Measurements from ENCODE around the gene UBC. TPM values are rescaled to one million over a fixed set of nuclear protein-coding genes. Genes with fewer than 3 reads are reported as not detected.
"Not testable (repeated sequence)": the region's sequence is repeated elsewhere in the genome, so short reads cannot be mapped to it uniquely, and the experiment has no call there.

UBC gene
- total RNA-seq, 2 experiments from 2014 or later: 1,036 to 1,066 TPM

DNA sequence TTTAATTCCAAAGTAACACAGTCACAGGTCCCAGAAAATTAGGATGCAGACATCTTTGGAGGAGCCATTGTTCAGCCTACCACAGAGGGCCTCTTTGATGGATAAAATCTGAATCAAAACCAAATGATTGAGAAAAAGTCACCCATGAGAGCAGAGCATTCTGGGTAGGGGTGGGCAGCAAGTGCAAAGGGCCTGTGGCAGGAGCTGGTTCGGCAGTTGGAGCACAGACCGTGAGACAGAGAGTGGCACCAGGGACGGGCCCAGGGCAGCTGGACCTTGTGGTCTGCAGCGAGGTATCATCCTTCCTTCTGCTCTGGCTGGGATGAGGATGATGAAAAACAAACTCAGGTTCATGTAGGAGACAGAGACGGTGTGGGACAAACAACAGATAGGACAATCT is 18.0 kb downstream of the UBC start:
- Mint-ChIP-seq H3K27ac (no peak overlapping the region), H3K4me1 (ENCODE audit: low read depth) (peaks cover 12% of the 10 kb centered on the region), H3K27me3 (ENCODE audit: low read depth) (no peaks in the 10 kb centered on the region), H3K4me3 (no peak overlapping the region), H3K9me3 (no peaks in the 10 kb centered on the region), H3K36me3 (ENCODE audit: low read depth) (no peaks in the 10 kb centered on the region)
- no peak for DNase-seq
- intact Hi-C loops (cut with micrococcal nuclease): no loop called here
- CTCF ChIA-PET: interaction anchor here (1.3 kb wide), 1 partner anchor 10 kb away, joined by 3 read pairs; no protein-coding TSS in a partner anchor

DNA sequence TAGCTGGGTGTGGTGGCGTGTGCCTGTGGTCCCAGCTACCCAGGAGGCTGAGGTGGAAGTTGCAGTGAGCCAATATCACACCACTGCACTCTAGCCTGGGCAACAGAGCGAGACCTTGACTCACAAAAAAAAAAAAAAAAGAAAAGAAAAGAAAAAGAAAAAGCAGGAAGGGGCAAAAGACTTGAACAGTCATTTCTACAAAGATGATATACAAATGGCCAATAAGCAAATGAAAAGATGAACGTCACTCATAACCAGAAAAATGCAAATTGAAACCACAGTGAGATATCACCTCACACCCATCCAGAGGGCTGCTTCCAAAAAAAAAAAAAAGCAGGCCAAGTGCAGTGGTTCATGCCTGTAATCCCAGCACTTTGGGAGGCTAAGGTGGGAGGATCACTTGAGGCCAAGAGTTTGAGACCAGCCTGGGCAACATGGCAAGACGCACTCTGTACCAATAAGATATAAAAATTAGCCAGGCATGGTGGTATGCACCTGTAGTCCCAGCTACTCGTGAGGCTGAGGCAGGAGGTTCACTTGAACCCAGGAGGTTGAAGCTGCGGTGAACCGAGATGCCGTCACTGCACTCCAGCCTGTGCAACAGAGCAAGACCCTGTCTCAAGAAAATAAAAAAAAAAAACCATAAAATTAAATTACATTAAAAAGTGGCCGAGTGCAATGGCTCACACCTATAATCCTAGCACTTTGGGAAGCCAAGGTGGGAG is 20.5 kb downstream of the UBC start:
- Mint-ChIP-seq H3K27me3 (ENCODE audit: low read depth) (no peaks in the 10 kb centered on the region), H3K4me3 (no peak overlapping the region), H3K4me1 (ENCODE audit: low read depth) (peaks cover 11% of the 10 kb centered on the region), H3K9me3 (no peaks in the 10 kb centered on the region), H3K36me3 (ENCODE audit: low read depth) (no peaks in the 10 kb centered on the region), H3K27ac (no peak overlapping the region)
- intact Hi-C loops (cut with micrococcal nuclease): no loop called here
- CTCF ChIA-PET: interaction anchor here (1.7 kb wide), 1 partner anchor 13 kb away, joined by 5 read pairs; no protein-coding TSS in a partner anchor
- no peak for DNase-seq

DNA sequence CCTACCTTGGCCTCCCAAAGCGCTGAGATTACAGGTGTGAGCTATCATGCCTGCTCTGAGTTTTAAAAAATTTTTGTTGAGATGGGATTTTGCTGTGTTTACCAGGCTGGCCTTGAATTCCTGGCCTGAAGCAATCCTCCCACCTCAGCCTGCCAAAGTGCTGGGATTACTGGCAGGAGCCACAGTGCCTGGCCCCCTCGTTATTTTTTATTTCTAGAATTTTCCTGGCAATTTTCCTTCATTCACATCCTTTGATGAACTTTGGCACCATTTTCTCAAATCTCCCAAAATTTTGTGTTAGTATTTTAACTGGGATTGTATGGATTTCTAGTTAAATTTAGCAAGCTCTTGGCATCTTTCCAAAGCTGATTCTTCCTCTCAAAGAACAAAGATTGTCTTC is 26.2 kb downstream of the UBC start:
- intact Hi-C loops (cut with micrococcal nuclease): no loop called here
- H3K4me1 Mint-ChIP-seq (ENCODE audit: low read depth): no peaks in the 10 kb centered on the region
- no peak overlapping the region for H3K4me3 Mint-ChIP-seq
- no peaks in the 10 kb centered on the region for H3K36me3 Mint-ChIP-seq (ENCODE audit: low read depth)
- no peaks in the 10 kb centered on the region for H3K9me3 Mint-ChIP-seq
- no peaks in the 10 kb centered on the region for H3K27me3 Mint-ChIP-seq (ENCODE audit: low read depth)
- no peak for DNase-seq
- H3K27ac Mint-ChIP-seq: no peak overlapping the region
- CTCF ChIA-PET: no interaction called here

DNA sequence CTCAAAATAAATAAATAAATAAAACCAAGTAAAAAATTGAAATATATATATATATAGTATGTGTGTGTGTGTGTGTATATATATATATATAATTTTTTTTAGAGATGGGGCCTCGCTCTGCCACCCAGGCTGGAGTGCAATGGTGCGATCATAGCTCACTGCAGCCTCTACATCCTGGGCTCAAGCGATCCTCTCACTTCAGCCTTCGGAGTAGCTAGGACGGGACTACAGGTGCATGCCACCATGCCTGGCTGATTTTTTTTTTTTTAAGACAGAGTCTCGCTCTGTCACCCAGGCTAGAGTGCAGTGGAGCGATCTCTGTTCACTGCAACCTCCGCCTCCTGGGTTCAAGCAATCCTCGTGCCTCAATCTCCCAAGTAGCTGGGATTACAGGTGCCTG is 26.7 kb downstream of the UBC start:
- CTCF ChIA-PET: interaction anchor here (1.8 kb wide), 1 partner anchor 19 kb away, joined by 6 read pairs; no protein-coding TSS in a partner anchor
- H3K4me3 Mint-ChIP-seq; H3K27me3 Mint-ChIP-seq (ENCODE audit: low read depth); H3K9me3 Mint-ChIP-seq; DNase-seq; H3K4me1 Mint-ChIP-seq (ENCODE audit: low read depth); H3K27ac Mint-ChIP-seq; intact Hi-C loops (cut with micrococcal nuclease); H3K36me3 Mint-ChIP-seq (ENCODE audit: low read depth): not testable (repeated sequence)

DNA sequence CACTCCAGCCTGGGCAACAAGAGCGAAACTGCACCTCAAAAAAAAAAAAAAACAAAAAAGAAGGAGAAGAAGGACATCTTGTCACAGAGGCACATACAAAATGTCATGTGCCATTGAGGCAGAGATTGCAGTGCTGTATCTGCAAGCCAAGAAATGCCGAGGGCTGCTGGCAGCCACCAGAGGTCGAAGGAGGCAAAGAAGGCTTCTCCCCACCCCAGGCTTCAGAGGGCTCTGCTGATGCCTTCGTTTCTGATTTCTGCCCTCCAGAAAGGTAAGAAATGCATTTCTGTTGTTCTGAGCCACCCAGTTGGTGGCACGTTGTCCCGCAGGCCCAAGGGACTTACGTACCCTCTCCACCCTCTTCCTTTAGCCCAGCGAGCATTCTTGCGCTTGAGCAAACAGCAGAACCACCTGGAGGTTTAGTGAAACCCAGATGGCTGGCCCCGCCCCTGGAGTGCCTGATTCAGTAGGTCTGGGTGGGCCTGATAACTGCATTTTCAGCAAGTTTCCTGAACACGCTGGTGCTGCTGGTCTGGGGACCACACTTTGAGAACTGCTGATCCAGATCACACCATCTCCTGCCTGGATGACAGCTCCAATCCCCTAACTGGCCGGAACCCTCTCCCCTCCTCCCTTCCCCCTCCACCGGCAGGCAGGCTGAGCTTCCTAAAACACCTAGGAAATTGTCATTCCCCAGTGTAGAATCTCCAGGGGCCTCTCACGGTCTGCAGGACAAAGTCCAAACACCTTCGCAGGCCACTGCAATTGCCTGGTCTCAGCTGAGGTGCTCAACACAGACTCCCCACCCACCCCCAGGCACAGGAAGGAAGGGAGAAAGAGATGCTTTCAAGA is 29.6 kb downstream of the UBC start:
- no peaks in the 10 kb centered on the region for H3K36me3 Mint-ChIP-seq (ENCODE audit: low read depth)
- H3K9me3 Mint-ChIP-seq: no peaks in the 10 kb centered on the region
- H3K27ac Mint-ChIP-seq: no peak overlapping the region

DNA sequence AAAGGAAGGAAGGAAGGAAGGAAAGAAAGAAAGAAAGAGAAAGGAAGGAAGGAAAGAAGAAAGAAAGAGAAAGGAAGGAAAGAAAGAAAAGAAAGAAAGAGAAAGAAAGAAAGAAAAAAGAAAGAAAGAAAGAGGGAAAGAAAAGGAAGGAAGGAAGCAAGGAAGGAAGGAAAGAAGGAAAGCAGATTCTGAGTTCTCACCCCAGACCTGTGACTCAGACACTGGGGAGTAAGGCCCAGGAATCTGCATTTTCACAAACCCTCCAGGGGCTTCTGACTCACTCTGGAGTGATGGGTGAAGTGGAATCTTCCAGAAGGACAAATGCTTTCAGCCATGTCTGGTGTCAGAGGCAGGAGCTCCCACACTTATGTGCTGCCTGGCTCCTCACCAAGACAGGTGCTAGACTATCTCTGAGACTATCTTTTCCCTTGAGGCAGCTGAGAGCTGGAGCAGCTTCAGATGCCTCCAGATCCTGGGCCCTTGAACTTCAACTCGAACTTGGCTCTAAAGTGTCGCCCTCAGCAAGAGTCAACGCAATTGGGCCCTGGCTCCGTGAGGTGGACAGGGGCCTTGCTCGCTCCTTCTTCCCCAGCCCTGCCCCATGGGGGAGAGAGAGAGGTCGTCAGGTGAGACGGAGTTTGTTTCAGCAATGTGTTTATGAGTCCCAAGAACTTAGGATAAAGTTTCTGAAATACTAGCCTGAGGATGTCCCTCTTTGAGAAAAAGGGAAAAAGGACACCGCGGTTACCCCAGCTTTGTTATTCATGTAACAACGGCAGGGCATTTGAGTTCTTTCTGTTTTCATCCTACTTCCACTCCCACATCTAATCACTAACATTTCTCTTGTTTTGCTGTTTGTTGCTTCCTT is 31.0 kb downstream of the UBC start:
- Mint-ChIP-seq H3K27ac (no peak overlapping the region), H3K27me3 (ENCODE audit: low read depth) (no peaks in the 10 kb centered on the region), H3K9me3 (no peaks in the 10 kb centered on the region), H3K36me3 (ENCODE audit: low read depth) (no peaks in the 10 kb centered on the region), H3K4me1 (ENCODE audit: low read depth) (peaks cover 9% of the 10 kb centered on the region), H3K4me3 (no peak overlapping the region)
- intact Hi-C loops (cut with micrococcal nuclease): no loop called here
- DNase-seq: peak; percentile 14
- CTCF ChIA-PET: interaction anchor here (1.5 kb wide), 1 partner anchor 23 kb away, joined by 4 read pairs; no protein-coding TSS in a partner anchor

More for the DNA sequence above, 29.6 kb downstream of the UBC start:
- no peak for DNase-seq
- intact Hi-C loops (cut with micrococcal nuclease): no loop called here
- Mint-ChIP-seq H3K4me3 (no peak overlapping the region), H3K4me1 (ENCODE audit: low read depth) (peaks cover 9% of the 10 kb centered on the region), H3K27me3 (ENCODE audit: low read depth) (no peaks in the 10 kb centered on the region)
- CTCF ChIA-PET: interaction anchor here (1.1 kb wide), 1 partner anchor 22 kb away, joined by 4 read pairs; no protein-coding TSS in a partner anchor

DNA sequence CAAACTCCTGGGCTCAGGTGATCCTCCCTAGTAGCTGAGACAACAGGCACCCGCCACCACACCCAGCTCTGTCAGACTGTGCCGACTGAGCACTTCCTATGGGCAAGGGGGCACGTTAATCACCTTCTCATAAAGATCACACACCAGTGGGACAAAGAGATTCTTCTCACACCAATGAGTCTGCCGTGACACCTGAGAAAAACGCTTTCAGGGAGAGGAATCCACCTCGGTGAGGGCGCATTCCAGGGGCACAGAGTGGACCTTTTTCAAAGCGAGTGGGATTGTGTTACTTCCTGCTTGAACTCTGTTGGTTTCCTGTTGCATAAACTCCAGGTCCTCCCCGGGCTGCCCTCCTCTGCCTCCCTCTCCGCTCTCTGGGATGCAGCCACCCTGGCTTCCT is 33.3 kb downstream of the UBC start:
- CTCF ChIA-PET: no interaction called here
- peaks cover 9% of the 10 kb centered on the region for H3K4me1 Mint-ChIP-seq (ENCODE audit: low read depth)
- peak; percentile 14 for DNase-seq
- intact Hi-C loops (cut with micrococcal nuclease): no loop called here
- no peaks in the 10 kb centered on the region for H3K9me3 Mint-ChIP-seq
- H3K27me3 Mint-ChIP-seq (ENCODE audit: low read depth): no peaks in the 10 kb centered on the region
- H3K27ac Mint-ChIP-seq: no peak overlapping the region
- H3K36me3 Mint-ChIP-seq (ENCODE audit: low read depth): no peaks in the 10 kb centered on the region
- H3K4me3 Mint-ChIP-seq: no peak overlapping the region

DNA sequence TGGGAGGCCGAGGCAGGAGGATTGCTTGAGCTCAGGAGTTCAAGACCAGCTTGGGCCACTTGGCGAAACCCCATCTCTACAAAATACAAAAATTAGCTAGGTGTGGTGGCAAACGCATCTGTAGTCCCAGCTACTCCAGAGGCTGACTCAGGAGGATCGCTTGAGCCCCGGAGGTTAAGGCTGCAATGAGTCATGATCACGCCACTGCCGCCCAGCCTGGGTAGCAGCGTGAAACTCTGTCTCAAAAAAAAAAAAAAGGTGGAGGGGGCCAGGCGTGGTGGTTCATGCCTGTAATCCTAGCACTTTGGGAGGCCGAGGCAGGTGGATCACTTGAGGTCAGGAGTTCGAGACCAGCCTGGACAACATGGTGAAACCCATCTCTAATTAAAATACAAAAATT is 34.1 kb downstream of the UBC start:
- H3K36me3 Mint-ChIP-seq (ENCODE audit: low read depth); H3K4me3 Mint-ChIP-seq; H3K4me1 Mint-ChIP-seq (ENCODE audit: low read depth); H3K27me3 Mint-ChIP-seq (ENCODE audit: low read depth); H3K27ac Mint-ChIP-seq; intact Hi-C loops (cut with micrococcal nuclease); H3K9me3 Mint-ChIP-seq; DNase-seq: not testable (repeated sequence)
- CTCF ChIA-PET: interaction anchor here (1.2 kb wide), 1 partner anchor 26 kb away, joined by 5 read pairs; no protein-coding TSS in a partner anchor

DNA sequence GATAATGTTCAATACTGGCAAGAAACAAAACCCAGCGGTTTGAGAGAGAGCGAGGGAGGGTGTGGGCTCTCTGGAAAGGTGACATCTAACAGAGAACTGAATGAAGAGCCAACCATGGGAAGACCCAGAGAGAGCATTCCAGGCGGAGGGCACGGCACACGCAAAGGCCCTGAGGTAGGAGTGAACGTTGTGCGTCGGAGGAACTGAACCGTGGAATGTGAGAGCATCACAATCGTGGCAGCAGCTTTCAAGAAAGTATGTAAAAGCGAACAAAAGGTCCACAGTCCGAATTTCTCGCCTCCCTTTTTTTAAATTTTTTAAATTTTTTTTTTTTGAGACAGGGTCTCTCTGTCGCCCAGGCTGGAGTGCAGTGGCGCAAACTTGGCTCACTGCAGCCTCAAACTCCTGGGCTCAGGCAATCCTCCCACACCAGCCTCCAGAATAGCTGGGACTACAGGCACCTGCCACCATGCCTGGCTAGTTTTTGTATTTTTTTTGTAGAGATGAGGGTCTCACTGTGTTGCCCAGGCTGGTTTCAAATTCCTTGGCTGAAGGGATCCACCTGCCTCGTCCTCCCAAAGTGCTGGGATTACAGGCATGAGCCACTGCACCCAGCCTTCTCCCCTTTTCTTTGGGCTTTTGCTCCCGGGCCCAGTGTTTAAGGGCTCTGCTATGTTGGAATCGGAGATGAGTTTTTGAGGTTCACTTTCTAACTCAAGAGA is 35.5 kb downstream of the UBC start:
- CTCF ChIA-PET: interaction anchor here (1.2 kb wide), 1 partner anchor 27 kb away, joined by 5 read pairs; no protein-coding TSS in a partner anchor
- H3K4me3 Mint-ChIP-seq: no peak overlapping the region

DNA sequence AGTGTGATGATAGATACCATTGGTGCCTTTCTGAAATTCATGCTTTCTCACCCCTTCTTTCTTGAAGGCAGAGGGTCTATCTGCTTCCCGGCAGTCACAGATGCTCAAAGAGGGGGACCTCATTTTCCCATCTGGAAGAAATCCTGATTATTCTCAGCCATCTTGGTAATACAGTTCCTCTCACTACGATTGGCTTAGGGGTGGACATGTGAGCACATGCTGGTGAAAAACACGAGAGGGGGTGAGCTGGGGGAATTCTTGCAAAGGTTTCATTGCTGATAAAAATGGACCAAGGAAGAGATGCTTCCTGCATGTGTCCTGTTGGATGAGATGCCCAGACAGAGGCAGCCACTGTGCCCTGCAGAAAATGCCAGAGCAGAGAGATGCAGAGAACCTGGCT is 37.0 kb downstream of the UBC start:
- Mint-ChIP-seq H3K9me3 (no peaks in the 10 kb centered on the region), H3K4me3 (no peak overlapping the region), H3K4me1 (ENCODE audit: low read depth) (peaks cover 9% of the 10 kb centered on the region), H3K27me3 (ENCODE audit: low read depth) (no peaks in the 10 kb centered on the region), H3K27ac (no peak overlapping the region), H3K36me3 (ENCODE audit: low read depth) (no peaks in the 10 kb centered on the region)
- CTCF ChIA-PET: no interaction called here
- intact Hi-C loops (cut with micrococcal nuclease): no loop called here
- DNase-seq: no peak

More for the DNA sequence above, 35.5 kb downstream of the UBC start:
- Mint-ChIP-seq H3K9me3 (no peaks in the 10 kb centered on the region), H3K27me3 (ENCODE audit: low read depth) (no peaks in the 10 kb centered on the region), H3K27ac (no peak overlapping the region), H3K36me3 (ENCODE audit: low read depth) (no peaks in the 10 kb centered on the region), H3K4me1 (ENCODE audit: low read depth) (peaks cover 9% of the 10 kb centered on the region)
- intact Hi-C loops (cut with micrococcal nuclease): no loop called here
- DNase-seq: no peak

DNA sequence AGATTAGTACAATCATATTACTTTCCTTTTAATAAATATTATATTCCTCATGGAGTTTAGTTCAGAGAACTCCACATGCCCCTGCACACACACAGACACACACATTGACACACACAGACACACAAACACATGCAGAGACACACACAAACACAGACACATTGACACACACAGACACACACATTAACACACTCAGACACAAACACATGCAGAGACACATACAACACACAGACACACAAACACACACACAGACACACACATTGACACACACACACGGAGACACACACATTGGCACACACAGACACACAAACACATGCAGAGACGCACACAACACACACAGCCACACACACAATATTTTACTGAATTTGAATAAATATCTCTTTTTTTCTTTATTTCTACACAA is 38.3 kb downstream of the UBC start:
- no peak for DNase-seq
- Mint-ChIP-seq H3K4me3 (no peak overlapping the region), H3K27ac (no peak overlapping the region), H3K27me3 (ENCODE audit: low read depth) (peaks cover 1% of the 10 kb centered on the region), H3K36me3 (ENCODE audit: low read depth) (no peaks in the 10 kb centered on the region), H3K9me3 (no peaks in the 10 kb centered on the region), H3K4me1 (ENCODE audit: low read depth) (peaks cover 5% of the 10 kb centered on the region)
- intact Hi-C loops (cut with micrococcal nuclease): no loop called here
- CTCF ChIA-PET: no interaction called here

DNA sequence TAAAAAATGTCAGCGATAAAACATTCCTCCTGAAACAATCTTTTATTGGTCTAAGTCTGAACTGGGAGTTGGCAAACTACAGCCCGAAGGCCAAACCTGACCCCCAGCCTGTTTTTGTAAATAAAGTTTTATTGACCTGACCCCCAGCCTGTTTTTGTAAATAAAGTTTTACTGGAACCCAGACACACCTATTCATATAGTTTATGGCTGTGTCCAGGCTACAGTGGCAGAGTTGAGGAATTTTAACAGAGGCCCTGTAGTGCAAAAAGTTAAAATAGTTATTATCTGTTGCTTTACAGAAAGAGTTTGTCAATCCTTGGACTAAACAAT is 38.7 kb downstream of the UBC start:
- peaks cover 1% of the 10 kb centered on the region for H3K4me1 Mint-ChIP-seq (ENCODE audit: low read depth)
- no peak for DNase-seq
- intact Hi-C loops (cut with micrococcal nuclease): no loop called here
- no peaks in the 10 kb centered on the region for H3K36me3 Mint-ChIP-seq (ENCODE audit: low read depth)
- no peak overlapping the region for H3K27ac Mint-ChIP-seq
- H3K9me3 Mint-ChIP-seq: no peaks in the 10 kb centered on the region
- H3K27me3 Mint-ChIP-seq (ENCODE audit: low read depth): peaks cover 3% of the 10 kb centered on the region
- CTCF ChIA-PET: no interaction called here
- H3K4me3 Mint-ChIP-seq: no peak overlapping the region
